GM12891 (cell line): ENCODE measurements around the gene WDR26.

Source experiments
- PAX5 ChIP-seq: IDR thresholded peaks from 2 replicates; pipeline ENCODE4 v1.6.1; 2011; ENCODE audit warnings: low read length, moderate library complexity, mild to moderate bottlenecking; ENCODE audit not compliant: insufficient read depth, severe bottlenecking
- POLR2A ChIP-seq: IDR thresholded peaks from 2 replicates; pipeline ENCODE4 v1.6.1; 2011; ENCODE audit warnings: low read depth, low read length, control low read depth
- POLR2AphosphoS5 ChIP-seq: IDR thresholded peaks from 2 replicates; pipeline ENCODE4 v1.6.1; 2011; ENCODE audit warnings: low read depth, low read length, control low read depth
- POU2F2 ChIP-seq: IDR thresholded peaks from 2 replicates; pipeline ENCODE4 v1.6.1; 2011; ENCODE audit warnings: low read depth, mild to moderate bottlenecking, control low read depth, low read length, moderate library complexity
- SPI1 ChIP-seq: IDR thresholded peaks from 2 replicates; pipeline ENCODE4 v1.6.1; 2011; ENCODE audit warnings: low read depth, low read length, control low read depth
- TAF1 ChIP-seq: IDR thresholded peaks from 2 replicates; pipeline ENCODE4 v1.6.1; 2011; ENCODE audit warnings: low read depth, low read length, control low read depth

GRCh38 chr1:224338150-224338838 lies 96.3 kb downstream of the WDR26 start:
- no peak for TF ChIP-seq POLR2A
- TF ChIP-seq TAF1, result no peak
- TF ChIP-seq POLR2AphosphoS5, result no peak
- TF ChIP-seq POU2F2, result no peak
- TF ChIP-seq SPI1, result no peak
- TF ChIP-seq PAX5, result no peak
